ENCODE measurements around the gene GRHPR.
"Not testable (repeated sequence)": the region's sequence is repeated elsewhere in the genome, so short reads cannot be mapped to it uniquely, and the experiment has no call there.

Gene GRHPR

DNA sequence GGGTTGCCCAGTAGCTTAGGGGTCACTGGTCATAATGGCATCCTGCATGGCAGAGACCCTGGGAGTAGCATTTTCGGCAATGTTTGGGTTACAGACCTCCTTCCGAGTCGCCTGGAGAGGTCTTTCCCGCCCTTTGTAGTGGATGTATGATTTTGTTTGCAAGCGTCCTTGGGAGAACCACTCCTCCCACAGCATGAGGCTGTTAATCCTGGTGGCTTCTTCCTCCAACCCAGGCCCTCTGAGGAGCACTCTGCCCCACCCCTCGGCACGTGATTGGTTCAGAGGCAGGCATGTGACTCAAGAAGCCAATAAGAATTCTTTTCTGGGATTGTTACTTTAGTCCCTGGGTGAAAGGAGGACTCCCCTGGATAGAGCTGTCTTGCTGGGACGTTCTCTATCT, 30.2 kb upstream of the GRHPR start:
- TF ChIP-seq POLR2A (IDR thresholded peaks at IDR 0.05; ENCODE audit: extremely low read depth, insufficient read length) (no peak), MAX (IDR thresholded peaks at IDR 0.05; ENCODE audit: low read depth, low read length) (no peak), MYC (IDR thresholded peaks at IDR 0.05; ENCODE audit: low read depth, low read length) (no peak)
- TF ChIP-seq, protein P1, sequence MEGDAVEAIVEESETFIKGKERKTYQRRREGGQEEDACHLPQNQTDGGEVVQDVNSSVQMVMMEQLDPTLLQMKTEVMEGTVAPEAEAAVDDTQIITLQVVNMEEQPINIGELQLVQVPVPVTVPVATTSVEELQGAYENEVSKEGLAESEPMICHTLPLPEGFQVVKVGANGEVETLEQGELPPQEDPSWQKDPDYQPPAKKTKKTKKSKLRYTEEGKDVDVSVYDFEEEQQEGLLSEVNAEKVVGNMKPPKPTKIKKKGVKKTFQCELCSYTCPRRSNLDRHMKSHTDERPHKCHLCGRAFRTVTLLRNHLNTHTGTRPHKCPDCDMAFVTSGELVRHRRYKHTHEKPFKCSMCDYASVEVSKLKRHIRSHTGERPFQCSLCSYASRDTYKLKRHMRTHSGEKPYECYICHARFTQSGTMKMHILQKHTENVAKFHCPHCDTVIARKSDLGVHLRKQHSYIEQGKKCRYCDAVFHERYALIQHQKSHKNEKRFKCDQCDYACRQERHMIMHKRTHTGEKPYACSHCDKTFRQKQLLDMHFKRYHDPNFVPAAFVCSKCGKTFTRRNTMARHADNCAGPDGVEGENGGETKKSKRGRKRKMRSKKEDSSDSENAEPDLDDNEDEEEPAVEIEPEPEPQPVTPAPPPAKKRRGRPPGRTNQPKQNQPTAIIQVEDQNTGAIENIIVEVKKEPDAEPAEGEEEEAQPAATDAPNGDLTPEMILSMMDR (IDR thresholded peaks at IDR 0.05; ENCODE audit: low read depth, low read length) = no peak
- H3K4me3 ChIP-seq (ENCODE audit: low read depth, low read length) = no peak overlapping the region
- no peak for DNase-seq (ENCODE audit: low read depth)

GRCh38 chr9:37395229-37395628, 27.3 kb upstream of the GRHPR start:
- TF ChIP-seq MYC (IDR thresholded peaks at IDR 0.05; ENCODE audit: low read depth, low read length) (no peak), POLR2A (IDR thresholded peaks at IDR 0.05; ENCODE audit: extremely low read depth, insufficient read length) (no peak), MAX (IDR thresholded peaks at IDR 0.05; ENCODE audit: low read depth, low read length) (no peak)
- TF ChIP-seq, protein P1 (IDR thresholded peaks at IDR 0.05; ENCODE audit: low read depth, low read length) = no peak
- DNase-seq (ENCODE audit: low read depth) = no peak
- no peak overlapping the region for H3K4me3 ChIP-seq (ENCODE audit: low read depth, low read length)

DNA sequence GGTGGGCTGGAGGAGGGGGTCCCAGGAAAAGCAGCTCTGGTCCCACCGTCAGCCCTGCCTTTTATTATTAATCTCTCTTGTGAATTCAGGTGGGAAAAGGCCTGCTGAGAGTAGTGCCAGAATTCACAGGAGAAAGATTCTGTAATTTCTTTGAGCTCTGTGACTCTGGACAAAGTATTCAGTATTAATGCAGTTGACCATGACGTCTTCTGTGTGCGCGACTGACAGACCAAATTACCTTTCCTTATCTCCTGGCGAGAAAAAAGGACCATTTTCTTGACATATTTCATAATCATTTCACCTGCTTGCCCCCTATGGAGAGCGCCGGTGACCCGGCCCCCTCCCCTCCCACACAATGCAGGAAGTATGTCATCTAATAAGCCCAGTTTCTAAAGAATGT, 26.8 kb upstream of the GRHPR start:
- TF ChIP-seq POLR2A (IDR thresholded peaks at IDR 0.05; ENCODE audit: extremely low read depth, insufficient read length) (no peak), MYC (IDR thresholded peaks at IDR 0.05; ENCODE audit: low read depth, low read length) (no peak), MAX (IDR thresholded peaks at IDR 0.05; ENCODE audit: low read depth, low read length) (no peak)
- TF ChIP-seq, protein P1 (IDR thresholded peaks at IDR 0.05; ENCODE audit: low read depth, low read length) = no peak
- H3K4me3 ChIP-seq (ENCODE audit: low read depth, low read length) = no peak overlapping the region
- no peak for DNase-seq (ENCODE audit: low read depth)

DNA sequence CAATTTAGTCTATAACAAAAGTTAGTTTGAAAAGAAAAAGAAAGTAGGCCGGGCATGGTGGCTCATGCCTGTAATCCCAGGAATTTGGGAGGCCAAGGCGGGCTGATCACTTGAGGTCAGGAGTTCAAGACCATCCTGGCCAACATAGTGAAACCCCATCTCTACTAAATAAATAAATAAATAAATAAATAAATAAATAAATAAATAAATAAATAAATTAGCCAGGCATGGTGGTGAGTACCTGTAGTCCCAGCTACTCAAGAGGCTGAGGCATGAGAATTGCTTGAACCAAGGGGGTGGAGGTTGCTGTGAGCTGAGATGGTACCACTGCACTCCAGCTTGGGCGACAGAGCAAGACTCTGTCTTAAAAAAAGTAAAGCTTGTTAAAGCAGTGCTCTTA, 24.5 kb upstream of the GRHPR start:
- not testable (repeated sequence) for DNase-seq (ENCODE audit: low read depth); H3K4me3 ChIP-seq (ENCODE audit: low read depth, low read length)

GRCh38 chr9:37398464-37399025, 24.0 kb upstream of the GRHPR start:
- DNase-seq (ENCODE audit: low read depth) = no peak
- no peak for TF ChIP-seq MAX (IDR thresholded peaks at IDR 0.05; ENCODE audit: low read depth, low read length)
- no peak for TF ChIP-seq MYC (IDR thresholded peaks at IDR 0.05; ENCODE audit: low read depth, low read length)
- no peak overlapping the region for H3K4me3 ChIP-seq (ENCODE audit: low read depth, low read length)

DNA sequence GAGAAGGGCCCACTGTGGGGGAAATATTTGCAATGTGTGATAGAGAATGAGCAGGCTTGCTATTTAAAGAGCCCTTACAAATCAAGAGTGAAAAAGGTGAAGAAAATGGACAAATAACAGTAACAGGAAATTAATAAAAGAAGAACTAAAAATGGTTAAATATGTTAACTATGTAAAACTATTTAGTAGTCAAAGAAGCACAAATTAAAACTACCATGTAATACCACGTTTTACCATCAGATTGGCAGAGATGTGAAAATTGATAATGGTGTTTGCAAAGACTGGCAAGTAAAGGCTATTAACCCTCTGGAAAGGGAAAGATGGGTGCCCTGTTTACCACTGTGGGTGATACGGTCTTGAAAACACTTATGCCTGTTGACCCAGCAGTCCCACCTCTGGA, 23.2 kb upstream of the GRHPR start:
- DNase-seq (ENCODE audit: low read depth) = no peak
- H3K4me3 ChIP-seq (ENCODE audit: low read depth, low read length) = no peak overlapping the region
- TF ChIP-seq, protein P1 (IDR thresholded peaks at IDR 0.05; ENCODE audit: low read depth, low read length) = no peak
- no peak for TF ChIP-seq MAX (IDR thresholded peaks at IDR 0.05; ENCODE audit: low read depth, low read length)

- no peak overlapping the region for H3K4me3 ChIP-seq (ENCODE audit: low read depth, low read length)
- no peak for DNase-seq (ENCODE audit: low read depth)
- TF ChIP-seq, protein P1 (IDR thresholded peaks at IDR 0.05; ENCODE audit: low read depth, low read length) = no peak
- TF ChIP-seq MAX (IDR thresholded peaks at IDR 0.05; ENCODE audit: low read depth, low read length) (no peak), POLR2A (IDR thresholded peaks at IDR 0.05; ENCODE audit: extremely low read depth, insufficient read length) (no peak), MYC (IDR thresholded peaks at IDR 0.05; ENCODE audit: low read depth, low read length) (no peak)
Observed at GRCh38 chr9:37404590-37404989, 17.9 kb upstream of the GRHPR start.
